H4 (cell line): ENCODE results near the gene CACNA1C. TPM values are rescaled to one million over a fixed set of nuclear protein-coding genes. Genes with fewer than 3 reads are reported as not detected.

Source experiments
- DNase-seq: peaks from one replicate; pipeline ENCODE4 v3.0.0-alpha.2; 2015; ENCODE audit warnings: low spot score
- total RNA-seq: library from RNA; depleted of rRNA; stranded (reverse); fragments of >200 nt; shearing (Covaris generic); gene quantifications from 2 replicates; pipeline ENCODE4 v1.2.3, GENCODE V29; 2014

CACNA1C gene
- total RNA-seq, 1 experiment from 2014 or later: 1.5 TPM

DNA sequence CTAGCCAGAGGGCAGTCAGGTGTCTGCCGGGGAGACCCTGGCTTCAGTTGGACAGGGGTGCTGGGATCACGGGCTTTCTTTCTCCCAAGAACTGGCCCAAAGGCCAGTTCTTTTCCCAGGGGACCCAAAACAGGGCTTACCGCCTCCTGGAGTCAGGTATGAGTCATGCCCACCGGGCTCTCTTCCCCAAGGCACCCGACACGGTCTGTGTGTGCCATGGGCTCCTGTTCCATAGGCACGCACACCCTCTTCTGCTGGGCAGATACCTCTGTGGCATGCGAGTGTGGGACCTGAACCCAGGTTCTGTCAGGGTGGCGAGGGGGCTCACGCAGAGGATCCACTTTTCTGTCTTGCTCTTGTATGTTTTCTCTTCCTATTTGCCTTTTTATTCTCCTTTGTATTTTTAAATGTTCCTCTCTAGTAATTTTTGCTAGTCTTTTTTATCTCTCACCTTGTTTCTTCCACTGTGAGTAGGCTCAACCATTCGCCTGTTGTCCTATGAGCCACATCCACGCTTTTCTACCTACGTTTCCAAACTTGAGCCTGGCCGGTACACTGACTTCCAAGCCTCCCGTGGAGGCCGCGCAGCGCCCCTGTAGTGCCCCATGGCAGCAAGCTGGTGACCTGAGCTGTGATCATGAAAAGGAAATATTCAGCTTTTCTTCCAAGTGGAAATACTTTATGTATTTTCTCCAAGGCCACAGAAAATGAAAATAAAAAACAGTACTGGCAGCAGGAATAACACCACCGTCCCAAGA, 362.2 kb downstream of the CACNA1C start:
- DNase-seq: no peak

DNA sequence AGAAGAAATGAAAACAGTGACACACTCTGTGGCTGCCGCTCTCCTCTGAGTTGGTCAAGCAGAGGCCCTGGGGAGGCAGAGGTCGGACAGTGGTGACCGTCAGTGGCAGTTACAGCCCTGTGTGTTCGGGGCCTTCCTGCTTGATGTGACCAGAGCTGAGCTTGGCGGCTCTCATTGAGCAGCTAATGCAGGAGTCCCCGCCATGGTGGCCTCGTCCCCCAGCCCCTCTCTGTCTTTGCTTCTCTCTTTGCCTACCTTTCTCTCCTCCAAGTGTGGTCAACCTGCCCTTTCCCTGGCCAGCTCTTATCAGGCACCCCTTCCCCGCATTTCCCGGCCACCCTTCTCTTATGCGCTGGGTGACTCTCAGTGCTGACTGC, 362.8 kb downstream of the CACNA1C start:
- no peak for DNase-seq

GRCh38 chr12:2416158-2416557, 363.4 kb downstream of the CACNA1C start:
- DNase-seq: no peak

- DNase-seq: no peak
Measured at GRCh38 chr12:2417481-2418160, 364.8 kb downstream of the CACNA1C start.

DNA sequence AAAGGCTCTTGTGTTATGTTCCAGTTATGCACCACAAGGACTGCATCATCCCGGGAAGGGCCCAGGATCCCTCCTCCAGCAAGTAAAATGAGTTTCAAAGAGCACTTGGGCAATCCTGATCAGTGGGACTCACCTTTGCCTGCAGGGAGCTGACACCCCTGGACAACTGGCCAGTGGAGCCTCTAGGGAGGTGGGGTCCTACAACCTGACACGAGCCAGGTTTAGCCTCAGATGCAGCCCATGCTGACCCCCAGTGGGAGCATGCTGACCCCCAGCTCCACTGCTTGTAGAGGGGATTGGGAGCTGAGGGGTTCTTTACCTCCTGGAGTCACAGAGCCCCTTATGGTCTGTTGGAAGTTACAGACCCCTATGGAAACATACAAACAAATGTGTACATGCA, 365.8 kb downstream of the CACNA1C start:
- no peak for DNase-seq

- no peak for DNase-seq
Measured at GRCh38 chr12:2422591-2422990, 369.8 kb downstream of the CACNA1C start.

DNA sequence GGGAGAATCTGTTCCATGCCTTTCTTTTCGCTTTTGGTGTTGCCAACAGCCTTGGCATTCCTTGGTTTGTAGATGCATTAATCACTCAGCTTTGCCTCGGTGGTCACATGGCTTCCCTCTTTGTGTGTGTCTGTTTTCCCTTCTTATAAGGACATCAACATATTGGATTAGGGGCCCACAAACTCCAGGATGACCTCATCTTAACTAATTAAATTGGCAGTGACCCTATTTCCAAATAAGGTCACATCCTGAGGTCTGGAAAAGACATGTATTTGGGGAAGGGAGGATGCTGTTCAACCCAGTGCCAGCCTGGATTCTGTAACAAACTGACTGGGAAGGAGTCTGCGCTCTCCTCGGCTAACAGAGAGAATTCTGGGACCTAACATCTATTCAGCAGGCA, 376.2 kb downstream of the CACNA1C start:
- DNase-seq: peak; percentile 39

GRCh38 chr12:2431810-2432209, 379.0 kb downstream of the CACNA1C start:
- no peak for DNase-seq

GRCh38 chr12:2432856-2433255, 380.1 kb downstream of the CACNA1C start:
- no peak for DNase-seq

DNA sequence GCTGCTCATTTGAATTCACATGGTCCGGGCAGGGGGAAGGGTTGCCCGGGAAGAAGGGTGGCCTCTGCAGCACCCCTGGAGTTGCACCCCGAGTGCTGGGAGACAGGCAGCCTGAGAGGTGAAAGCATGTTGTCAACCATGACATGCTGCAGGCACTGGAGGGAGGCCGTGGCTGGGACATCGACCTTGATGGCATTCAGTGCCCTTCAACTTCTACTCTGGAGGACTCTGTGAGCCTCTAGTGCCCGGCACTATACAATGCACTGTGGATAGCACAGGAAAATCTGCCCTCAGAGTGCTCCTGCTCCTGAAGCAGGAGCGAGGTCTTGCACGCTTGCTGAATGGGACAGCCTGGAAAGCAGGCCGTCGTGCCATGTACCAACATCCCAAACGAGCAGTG, 382.7 kb downstream of the CACNA1C start:
- DNase-seq: no peak

DNA sequence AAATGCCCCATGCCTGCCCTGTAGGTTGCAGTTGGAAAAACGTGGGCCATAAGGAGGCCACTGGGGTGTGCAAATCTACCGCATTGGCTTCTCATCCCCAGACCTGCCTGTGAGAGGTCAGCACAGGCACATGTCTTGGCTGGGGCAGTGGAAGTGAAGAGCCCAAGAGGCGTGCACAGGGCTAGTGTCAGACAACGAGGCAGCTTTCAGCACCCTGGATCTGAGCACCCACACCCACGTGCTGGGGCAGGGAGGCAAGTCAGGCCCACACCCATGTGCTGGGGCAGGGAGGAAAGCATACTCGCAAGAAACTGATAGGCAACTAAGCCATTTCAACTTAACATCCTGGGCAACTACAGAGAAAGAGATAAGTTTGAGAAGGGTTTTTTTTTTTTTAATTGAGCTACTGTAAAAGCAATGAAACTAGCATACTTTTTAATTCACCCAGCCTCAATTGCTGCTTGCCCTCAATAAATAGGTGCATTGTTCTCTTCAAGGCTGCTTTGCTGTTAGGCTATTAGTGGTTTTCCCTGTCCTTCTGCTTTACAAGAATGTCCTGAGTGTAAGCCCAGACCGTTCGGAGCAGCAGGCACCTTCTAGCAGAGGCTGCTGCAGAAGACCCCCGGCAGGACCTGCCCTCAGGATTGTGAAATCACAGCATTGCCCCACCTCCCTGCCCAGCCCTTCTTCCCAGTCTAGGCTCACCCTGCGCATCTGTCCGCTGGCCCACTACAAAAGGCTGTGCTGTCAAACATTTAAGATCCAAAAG, 386.7 kb downstream of the CACNA1C start:
- DNase-seq: no peak

- DNase-seq: no peak
Measured at GRCh38 chr12:2443776-2444175, 391.0 kb downstream of the CACNA1C start.

DNA sequence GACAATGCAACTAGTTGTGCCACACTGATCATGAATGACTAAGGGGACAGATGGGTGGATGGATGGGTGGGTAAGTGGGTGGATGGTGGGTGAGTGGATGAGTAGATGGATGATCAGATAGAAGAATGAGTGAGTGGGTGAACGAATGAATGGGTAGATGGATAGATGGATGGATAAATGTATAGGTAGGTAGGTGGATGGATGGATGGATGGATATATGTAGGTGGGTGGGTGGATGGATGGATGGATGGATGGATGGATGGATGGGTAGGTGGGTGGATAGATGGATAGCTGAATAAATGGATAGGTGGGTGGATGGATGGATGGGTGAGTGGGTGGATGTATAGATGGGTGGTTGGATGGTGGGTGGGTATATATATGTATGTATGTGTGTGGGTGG, 393.2 kb downstream of the CACNA1C start:
- DNase-seq: no peak

DNA sequence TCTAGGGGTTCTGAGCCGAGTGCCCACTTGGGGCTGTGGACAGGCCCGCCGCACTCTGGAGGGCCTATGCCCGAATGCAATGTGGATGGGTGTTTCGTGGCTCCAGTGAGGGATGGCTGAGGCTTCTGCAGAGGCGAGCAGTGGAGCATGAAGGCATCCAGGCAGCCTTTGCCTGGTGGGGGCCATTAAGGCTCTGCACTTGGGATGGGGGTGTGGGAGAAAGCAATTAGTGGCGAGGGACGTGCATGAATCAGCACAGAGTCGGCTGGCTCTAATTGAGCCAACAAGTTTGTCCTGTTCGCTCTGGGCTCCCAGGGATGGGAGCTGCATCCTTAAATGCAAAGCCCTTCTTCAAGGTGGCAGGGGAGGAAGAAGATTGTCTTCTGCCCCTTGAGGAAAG, 395.1 kb downstream of the CACNA1C start:
- DNase-seq: no peak

DNA sequence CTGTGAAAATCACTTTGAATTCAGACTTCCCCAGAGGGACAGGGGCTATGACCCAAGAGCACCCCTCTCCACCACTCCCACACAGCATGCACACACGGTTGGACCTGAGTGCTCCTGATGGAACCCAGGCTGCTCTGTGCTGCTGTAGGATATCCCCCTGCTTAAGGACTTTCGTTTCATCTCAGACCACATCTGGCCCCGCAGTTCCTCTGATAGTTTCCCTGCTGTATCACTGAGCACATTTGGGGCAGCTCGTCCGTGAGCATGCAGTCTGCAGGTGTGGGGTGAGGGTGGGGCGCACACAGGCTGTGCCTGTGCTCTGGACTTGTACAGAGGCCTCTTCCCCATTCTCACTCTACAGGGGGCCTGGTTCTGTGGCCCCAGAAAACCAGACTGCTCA, 396.8 kb downstream of the CACNA1C start:
- DNase-seq: no peak

GRCh38 chr12:2450553-2450952, 397.8 kb downstream of the CACNA1C start:
- no peak for DNase-seq

DNA sequence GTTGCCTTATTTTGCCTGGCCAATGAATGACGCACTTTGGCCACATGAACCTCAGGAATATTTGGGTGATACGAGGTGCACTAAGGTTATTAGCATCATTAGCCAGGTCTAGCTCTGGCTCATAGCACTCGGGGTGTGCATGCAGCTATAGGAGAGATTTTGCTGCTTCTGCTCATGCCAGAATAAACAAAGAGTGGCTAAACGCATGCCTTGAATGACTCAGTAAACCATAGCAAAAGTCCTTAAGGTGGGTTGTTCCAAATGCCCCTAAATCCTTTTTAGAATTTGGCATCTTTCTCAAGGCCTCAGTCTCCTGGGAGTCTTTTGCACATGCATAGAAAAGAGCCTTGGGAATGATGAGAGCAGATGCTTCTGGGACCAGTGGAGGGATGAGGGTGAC, 398.2 kb downstream of the CACNA1C start:
- no peak for DNase-seq

- DNase-seq: no peak
Measured at GRCh38 chr12:2451497-2451896, 398.7 kb downstream of the CACNA1C start.

GRCh38 chr12:2453076-2453760, 400.4 kb downstream of the CACNA1C start:
- DNase-seq: no peak

- DNase-seq: no peak
Measured at GRCh38 chr12:2453761-2454090, 400.9 kb downstream of the CACNA1C start.

GRCh38 chr12:2454601-2455177, 401.9 kb downstream of the CACNA1C start:
- no peak for DNase-seq

- no peak for DNase-seq
Measured at GRCh38 chr12:2455410-2455809, 402.6 kb downstream of the CACNA1C start.
